B cell (primary cell): Measurements from ENCODE around the gene EPN2.

ENCODE experiments used
- CTCF ChIP-seq: fragments of 200-600 bp; IDR thresholded peaks from one replicate; pipeline ENCODE4 v1.8.0; 2022; ENCODE audit warnings: antibody characterized with exemption, mild to moderate bottlenecking
- EZH2 ChIP-seq: IDR thresholded peaks from 2 replicates; pipeline ENCODE4 v1.6.1; 2012; ENCODE audit warnings: borderline replicate concordance, low read depth, mild to moderate bottlenecking, moderate library complexity, low read length; ENCODE audit not compliant: insufficient read depth, poor library complexity, severe bottlenecking

GRCh38 chr17:19316761-19317358, 79.7 kb downstream of the EPN2 start:
- TF ChIP-seq CTCF = no peak
- no peak for TF ChIP-seq EZH2
